Suprapubic skin (tissue), 4 donors: ENCODE results near the gene STPG4.

Experiments
- CTCF ChIP-seq, 2 donors: fragments of 200-600 bp in 1 of 2; fragments of 450-650 bp in 1 of 2; sonication (generic) in 1 of 2; IDR thresholded peaks; one replicate each; pipeline ENCODE4 v1.5.1; 2016 to 2019; ENCODE audit warnings: antibody characterized with exemption in 2 of 2, mild to moderate bottlenecking in 1 of 2, moderate library complexity in 1 of 2
- EP300 ChIP-seq: sonication (generic); formaldehyde crosslinking; IDR thresholded peaks from one replicate; pipeline ENCODE4 v1.6.1; 2017; ENCODE audit warnings: antibody characterized with exemption
- POLR2A ChIP-seq, 2 donors: fragments of 450-650 bp; IDR thresholded peaks; one replicate each; pipeline ENCODE4 v1.6.1; 2017; ENCODE audit warnings: antibody characterized with exemption in 2 of 2, mild to moderate bottlenecking in 2 of 2, moderate library complexity in 2 of 2
- POLR2AphosphoS5 ChIP-seq, 3 donors: sonication (generic); formaldehyde crosslinking; IDR thresholded peaks; one replicate each; pipeline ENCODE4 v1.6.1; 2017; ENCODE audit warnings: antibody characterized with exemption in 3 of 3

GRCh38 chr2:47180531-47180930, 25.4 kb upstream of the STPG4 start:
- TF ChIP-seq CTCF (IDR thresholded peaks at IDR 0.05): no peak
- TF ChIP-seq POLR2A (IDR thresholded peaks at IDR 0.05): no peak
- no peak for TF ChIP-seq POLR2AphosphoS5 (IDR thresholded peaks at IDR 0.05)
- no peak for TF ChIP-seq EP300
